Measurements from ENCODE around the gene LMAN2.

DNA sequence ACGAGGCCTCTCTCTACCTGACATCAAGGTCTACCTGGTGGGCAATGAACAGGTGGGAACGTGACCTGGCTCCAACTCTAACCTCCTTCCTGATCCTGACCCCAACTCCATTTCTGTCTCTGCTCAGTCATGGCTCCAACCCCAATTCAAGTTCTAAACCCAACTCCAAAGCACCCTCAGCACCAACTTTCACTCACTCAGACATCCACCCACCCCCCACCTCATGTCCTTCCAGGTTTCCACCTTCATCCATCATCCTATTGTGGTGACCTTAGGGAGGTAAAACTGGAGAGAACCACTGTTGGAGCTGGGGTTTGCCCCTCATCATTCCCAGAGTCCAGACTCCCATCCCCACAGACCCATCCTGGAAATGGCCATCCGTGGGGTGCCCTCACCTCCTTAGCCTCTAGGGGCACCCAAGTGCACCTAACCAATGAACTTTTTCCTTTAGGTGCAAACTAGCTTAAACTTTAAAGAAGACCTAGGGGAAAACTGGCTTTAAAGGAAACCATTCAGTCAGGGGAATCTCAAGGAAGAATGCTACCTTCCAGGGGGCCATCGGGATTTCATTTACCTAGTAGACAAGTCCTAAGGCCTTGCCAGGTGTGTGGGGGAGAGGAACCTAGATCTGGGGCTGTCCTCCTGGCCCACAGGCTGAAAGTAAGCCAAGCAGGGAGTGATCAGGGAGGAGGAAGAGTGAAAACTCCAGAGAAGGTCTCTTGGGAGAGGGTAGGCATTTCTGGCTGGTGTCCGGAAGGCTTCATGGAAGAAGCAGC is 17.6 kb upstream of the LMAN2 start:
- TF ChIP-seq, protein P1, sequence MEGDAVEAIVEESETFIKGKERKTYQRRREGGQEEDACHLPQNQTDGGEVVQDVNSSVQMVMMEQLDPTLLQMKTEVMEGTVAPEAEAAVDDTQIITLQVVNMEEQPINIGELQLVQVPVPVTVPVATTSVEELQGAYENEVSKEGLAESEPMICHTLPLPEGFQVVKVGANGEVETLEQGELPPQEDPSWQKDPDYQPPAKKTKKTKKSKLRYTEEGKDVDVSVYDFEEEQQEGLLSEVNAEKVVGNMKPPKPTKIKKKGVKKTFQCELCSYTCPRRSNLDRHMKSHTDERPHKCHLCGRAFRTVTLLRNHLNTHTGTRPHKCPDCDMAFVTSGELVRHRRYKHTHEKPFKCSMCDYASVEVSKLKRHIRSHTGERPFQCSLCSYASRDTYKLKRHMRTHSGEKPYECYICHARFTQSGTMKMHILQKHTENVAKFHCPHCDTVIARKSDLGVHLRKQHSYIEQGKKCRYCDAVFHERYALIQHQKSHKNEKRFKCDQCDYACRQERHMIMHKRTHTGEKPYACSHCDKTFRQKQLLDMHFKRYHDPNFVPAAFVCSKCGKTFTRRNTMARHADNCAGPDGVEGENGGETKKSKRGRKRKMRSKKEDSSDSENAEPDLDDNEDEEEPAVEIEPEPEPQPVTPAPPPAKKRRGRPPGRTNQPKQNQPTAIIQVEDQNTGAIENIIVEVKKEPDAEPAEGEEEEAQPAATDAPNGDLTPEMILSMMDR (IDR thresholded peaks at IDR 0.05): peak; percentile 35 to 67 (median 53)
- no peak for TF ChIP-seq POLR2A (IDR thresholded peaks at IDR 0.05)

Data from Peyer's patch (tissue), 4 donors.